G401 (cell line): ENCODE data around the gene HCN2. TPM values are rescaled to one million over a fixed set of nuclear protein-coding genes. Genes with fewer than 3 reads are reported as not detected.
A peak's percentile ranks its signal among the peaks of the same experiment; 100 is the strongest.

Experiments
- DNase-seq: peaks from one replicate; pipeline ENCODE4 v3.0.0-alpha.2; 2015; ENCODE audit warnings: low spot score
- in situ Hi-C: cut with HindIII; loops from 2 replicates; pipeline ENCODE4 v1.10.0; 2016; ENCODE audit warnings: low sequenced_read_pairs, mixed read lengths
- total RNA-seq: library from RNA; depleted of rRNA; stranded (reverse); fragments of >200 nt; shearing (Covaris generic); gene quantifications from 2 replicates; pipeline ENCODE4 v1.2.3, GENCODE V29; 2014

The HCN2 gene
- total RNA-seq, 1 experiment from 2014 or later: 6.0 TPM

GRCh38 chr19:645912-646778, 56.5 kb downstream of the HCN2 start:
- in situ Hi-C loops: no loop called here
- no peak for DNase-seq

DNA sequence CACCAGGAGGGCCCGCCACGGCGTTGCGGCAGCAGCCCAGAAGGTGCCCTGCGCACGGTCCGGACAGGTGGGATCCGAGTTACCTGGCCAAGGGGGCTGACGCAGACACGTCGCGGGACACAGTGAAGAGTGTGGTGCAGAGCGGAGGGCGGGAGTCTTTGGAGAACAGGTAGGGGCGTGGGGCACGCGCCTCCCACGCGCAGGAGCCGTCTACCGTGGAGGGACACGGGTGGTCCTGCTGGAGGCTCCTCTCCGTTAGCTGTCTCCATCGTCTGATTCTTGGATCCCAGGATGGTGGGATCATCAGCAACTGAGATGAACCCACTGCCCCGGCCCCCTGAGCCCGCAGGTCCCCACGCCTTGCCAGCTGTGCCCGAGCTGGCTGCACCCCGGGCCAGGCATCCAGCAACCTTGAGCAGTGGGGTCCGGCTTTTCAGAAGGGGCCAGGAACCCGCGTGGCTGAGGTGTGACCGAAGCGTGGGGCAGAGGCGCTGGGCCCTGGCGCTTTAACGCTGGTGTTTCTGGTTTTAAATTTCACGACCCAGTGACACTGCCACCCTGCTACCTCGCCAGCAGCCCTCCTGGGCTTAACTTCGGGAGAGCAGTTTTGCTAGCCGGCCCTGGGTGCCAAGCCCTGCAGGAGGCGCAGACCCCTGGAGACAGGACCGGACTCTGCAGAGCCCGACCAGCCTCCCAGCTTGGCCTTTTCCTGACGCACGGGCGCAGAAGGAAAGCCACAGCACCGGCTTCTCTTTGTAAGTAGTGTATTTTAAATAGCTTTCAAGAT, 57.3 kb downstream of the HCN2 start:
- in situ Hi-C loops: no loop called here
- DNase-seq: no peak

GRCh38 chr19:647566-648284, 58.0 kb downstream of the HCN2 start:
- in situ Hi-C loops: no loop called here

DNA sequence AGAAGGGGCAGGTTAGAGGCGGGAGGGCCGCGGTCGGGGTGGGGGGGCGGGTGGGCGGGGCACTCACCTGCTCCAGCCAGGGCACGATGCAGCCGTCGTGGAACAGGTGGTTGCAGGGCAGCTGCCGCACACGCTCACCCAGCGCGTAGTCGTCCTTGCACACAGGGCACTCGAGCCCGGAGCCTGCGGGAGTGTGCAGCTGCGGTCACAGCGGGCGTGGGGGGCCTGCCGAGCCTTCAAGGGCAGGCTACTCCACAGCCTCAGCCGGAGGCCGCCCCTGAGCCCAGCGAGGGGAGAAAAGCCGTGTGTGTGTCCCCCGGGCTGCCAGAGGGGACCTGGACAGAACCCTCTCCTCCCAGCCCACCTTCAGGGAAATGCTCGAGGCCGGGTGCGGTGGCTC, 58.6 kb downstream of the HCN2 start:
- in situ Hi-C loops: no loop called here
- DNase-seq: no peak

More at GRCh38 chr19:647566-648284, 58.0 kb downstream of the HCN2 start:
- no peak for DNase-seq

DNA sequence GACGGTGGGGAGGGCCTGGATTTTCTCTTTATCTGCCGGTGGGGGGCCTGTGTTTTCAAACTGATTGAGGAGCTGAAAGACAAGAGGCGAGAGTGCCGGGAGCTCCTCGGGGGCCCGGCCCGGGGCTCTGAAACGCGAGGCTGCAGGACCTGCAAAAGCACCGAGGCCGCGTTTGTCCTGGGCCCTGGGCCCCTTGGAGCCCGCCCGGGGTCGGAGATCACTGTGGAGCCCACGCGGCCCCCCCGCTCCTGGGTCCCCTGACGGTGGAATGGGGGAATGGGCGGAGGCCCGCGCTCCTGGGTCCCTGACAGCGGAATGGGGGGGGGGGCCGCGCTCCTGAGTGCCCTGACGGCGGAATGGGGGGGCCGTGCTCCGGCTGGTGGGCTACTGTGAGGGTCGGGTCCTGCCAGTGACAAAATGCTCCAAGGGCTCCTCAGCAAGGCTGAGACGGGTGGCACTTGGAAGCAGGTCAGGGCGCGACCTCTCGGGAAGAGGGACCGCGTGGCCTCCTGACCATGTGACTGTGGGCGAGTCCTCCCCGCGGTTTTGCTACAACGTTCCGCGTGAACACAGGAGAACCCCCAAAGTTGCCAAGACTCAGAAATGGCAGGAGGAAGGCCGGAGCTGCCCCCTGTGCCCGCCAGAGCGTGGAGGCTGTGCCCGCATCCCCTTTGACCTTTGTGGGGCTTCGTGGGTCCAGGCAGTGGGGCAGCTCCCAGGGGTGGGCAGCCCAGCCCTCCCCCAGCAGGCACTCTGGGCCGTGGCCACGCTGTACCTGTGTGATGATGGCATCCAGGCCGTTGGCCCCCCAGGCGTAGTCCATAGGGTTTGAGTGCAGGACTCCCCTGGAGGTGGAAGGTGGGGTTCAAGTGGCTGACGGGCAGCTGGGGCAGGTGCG, 59.5 kb downstream of the HCN2 start:
- in situ Hi-C loops: no loop called here
- DNase-seq: no peak

DNA sequence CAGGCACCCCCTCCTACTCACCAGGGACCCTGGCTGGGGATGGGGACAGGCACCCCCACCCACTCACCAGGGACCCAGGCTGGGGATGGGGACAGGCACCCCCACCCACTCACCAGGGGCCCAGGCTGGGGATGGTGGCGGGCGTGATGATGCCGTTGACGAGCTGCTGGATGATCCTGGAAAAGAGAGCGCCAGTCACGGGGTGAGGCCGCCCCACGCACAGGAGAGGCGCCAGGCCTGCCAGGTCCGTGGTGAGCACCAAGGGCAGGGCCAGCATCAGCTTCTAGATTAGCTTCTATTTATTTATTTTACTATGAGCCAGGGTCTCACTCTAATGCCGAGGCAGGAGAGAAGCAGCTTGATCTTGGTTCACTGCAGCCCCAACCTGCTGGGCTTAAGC, 60.4 kb downstream of the HCN2 start:
- in situ Hi-C loops: no loop called here
- DNase-seq: no peak

DNA sequence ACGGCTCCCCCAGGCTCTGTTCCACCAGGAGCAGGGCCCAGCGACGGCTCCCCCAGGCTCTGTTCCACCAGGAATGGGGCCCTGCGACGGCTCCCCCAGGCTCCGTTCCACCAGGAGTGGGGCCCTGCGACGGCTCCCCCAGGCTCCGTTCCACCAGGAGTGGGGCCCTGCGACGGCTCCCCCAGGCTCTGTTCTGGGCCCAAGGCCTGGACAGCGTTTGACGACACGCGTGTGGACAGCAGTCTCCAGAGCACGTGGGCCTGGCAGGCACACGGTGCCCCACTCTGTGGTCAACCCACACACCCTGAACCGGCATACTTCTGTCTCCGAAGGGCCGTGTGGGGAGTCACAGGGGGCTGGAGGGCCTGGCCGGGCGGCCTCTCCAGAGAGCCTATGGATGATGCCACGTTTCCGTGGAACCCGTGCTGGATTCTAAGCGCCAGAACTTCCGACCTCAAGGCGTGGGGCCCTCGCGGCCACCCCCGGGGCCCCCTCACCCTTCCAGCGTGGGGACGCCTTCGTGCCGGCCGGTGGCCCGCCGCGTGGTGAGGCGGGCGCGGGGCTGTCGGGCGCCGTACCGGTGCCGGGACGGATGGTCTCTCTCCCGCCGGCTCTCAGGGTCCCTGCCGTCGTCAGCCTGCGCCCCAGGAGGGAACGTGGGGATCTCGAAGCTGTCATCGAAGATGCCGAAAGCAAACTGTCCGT, 61.6 kb downstream of the HCN2 start:
- in situ Hi-C loops: no loop called here
- no peak for DNase-seq

DNA sequence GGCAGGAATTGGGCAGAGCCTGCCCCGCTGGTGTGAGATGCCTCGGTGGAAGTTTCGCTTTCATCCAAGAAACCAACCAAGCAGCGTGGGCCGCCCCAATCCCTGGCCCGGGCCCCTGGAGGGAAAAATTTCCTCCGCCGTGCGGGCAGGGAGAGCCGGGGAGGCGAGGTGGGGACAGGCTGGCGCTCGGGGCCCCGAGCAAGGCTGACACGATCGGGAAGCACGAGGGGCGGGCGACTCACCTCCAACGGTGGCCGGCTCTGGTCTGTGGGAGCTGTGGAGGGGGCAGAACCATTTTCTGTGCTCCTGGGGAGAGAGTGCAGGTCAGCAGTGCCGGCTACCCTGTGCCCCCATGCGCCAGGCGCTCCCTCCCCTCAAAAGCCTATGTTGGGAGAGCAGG, 62.3 kb downstream of the HCN2 start:
- DNase-seq: no peak
- in situ Hi-C loops: no loop called here

- in situ Hi-C loops: no loop called here
- no peak for DNase-seq
Observed at GRCh38 chr19:652467-653389, 63.0 kb downstream of the HCN2 start.

DNA sequence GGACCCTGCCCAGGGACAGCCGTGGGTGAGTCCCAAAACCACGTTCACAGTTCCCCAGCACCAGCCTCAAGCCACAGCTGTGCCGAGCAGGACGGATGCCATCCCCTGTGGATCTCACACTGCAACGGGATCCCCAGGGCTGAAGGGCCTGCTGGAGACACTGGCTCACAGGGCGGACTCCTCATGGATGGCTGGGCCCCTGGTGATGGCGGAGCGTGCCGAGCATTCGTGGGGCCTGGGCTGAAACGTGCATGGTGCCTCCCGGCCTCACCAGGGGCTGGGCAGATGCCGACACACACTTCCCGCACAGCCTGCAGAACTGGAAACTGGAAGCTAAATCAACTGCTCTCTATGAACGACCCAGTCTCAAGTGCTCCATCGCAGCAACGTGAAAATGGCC, 63.7 kb downstream of the HCN2 start:
- in situ Hi-C loops: no loop called here
- no peak for DNase-seq

GRCh38 chr19:655691-656090, 66.0 kb downstream of the HCN2 start:
- in situ Hi-C loops: no loop called here
- no peak for DNase-seq

- in situ Hi-C loops: no loop called here
- no peak for DNase-seq
Observed at GRCh38 chr19:656751-657559, 67.3 kb downstream of the HCN2 start.

DNA sequence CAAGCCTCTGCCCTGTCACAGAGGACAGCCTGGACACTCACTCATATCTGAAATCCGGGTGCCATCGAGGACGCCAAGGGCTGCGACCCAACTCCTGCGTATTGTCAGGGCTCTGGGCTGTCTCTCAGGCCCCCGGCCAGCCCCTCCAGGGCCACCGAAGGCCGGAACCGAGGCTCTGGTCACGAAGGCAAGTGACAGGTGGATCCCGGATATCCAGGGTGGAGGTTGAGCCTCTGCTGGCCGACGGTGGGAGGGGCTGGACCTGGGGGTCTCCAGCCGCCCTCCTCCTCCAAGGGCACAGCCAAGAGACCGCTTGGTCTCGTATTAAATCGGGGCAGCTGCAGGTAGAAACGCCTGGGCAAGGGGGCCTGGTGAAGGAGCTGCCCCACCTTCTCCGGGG, 67.9 kb downstream of the HCN2 start:
- DNase-seq: no peak
- in situ Hi-C loops: no loop called here

DNA sequence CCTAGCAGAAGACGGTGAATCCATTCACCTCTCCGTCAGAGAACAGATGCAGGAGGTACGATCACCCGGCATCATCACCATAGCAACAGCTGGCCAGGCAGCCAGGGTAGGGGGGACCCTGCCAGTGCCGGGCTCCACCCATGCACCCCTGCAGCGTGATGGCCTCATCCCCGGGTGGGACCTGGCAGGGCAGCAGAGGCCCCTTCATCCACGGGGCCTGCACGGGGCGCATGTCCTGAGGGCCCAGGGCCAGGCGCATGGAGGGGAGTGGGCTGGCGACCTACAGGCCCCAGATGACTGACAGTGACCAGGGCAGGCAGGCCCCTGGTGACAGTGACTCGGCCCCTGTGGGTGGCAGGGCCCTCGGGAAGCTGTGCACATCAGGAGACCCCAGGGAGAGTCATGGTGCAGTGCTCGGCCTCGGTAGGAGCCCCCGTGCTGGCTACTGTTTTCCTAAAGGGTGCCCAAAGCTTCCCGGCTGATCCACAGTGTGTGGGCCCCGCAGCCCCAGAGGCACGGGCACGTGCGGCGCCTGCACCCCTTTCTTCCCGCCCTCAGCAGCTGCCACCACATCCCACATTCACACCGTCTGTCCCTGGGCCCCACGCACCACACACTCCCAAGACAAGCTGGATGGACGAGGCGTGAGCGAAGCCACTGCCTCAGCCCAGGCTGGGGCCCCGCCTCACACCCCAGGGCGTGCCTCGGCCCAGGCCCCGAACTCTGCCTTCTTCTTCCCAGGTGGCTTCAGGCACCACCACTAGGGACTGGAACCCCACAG, 68.6 kb downstream of the HCN2 start:
- in situ Hi-C loops: no loop called here
- no peak for DNase-seq

DNA sequence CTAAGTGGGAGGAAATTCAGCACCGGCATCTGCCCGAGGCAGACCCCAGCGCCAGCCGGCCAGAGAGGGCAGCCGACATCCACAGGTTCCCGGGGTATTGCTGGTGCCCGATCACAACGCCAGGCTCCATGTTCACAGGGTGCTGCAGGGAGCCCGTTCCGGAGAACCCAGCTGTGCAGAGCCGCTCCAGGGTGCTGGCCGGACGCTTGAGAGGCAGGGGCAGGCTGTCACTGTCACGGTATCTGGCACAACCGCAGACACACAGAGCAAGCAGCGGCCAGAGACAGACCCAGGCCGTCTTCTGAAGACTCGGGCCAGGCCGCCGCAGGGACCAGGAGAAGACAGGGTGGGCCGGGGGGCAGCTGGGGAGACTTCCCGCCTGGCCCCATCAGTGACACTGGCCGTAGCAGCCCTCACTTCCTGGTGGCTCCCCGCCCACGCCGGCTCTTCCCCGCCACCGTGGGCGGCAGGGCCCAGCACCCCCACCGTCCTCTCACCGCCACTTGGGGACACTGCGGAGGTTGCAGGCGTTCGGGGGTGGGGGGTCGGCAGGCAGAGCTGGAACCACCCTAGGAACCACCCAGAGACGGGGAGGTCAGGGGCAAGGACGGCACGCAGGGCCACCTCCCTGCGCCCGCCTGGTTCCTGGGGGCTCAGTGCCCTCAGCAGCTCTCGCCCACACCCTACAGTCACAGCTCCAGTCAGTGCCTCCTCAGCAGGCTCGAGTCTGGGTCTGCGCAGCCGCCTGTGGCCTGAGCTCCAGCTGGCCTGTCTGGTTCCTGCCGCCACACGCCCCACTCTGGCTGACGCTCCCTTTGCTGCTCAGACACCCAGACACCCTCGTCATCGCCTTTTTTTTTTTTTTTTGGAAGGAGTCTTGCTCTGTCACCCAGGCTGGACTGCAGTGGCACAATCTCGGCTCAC, 69.5 kb downstream of the HCN2 start:
- in situ Hi-C loops: no loop called here
- DNase-seq: peak; percentile 64
